ENCODE measurements around the gene CCDC169.

- no peak for TF ChIP-seq SMC3 (conservative IDR thresholded peaks at IDR 0.05; ENCODE audit: poor library complexity)
- no peak for TF ChIP-seq EZH2 (IDR thresholded peaks at IDR 0.05; ENCODE audit: borderline replicate concordance, insufficient read depth, low read length, poor library complexity, severe bottlenecking)
- no peak for TF ChIP-seq CTCF (IDR thresholded peaks at IDR 0.05; ENCODE audit: poor library complexity, severe bottlenecking)
- no peak for TF ChIP-seq MXI1 (conservative IDR thresholded peaks at IDR 0.05; ENCODE audit: poor library complexity, severe bottlenecking)
- TF ChIP-seq POLR2AphosphoS5 (IDR thresholded peaks at IDR 0.05) = no peak
- TF ChIP-seq TAF1 (IDR thresholded peaks at IDR 0.05; ENCODE audit: low read depth) = no peak
- no peak for TF ChIP-seq RAD21 (conservative IDR thresholded peaks at IDR 0.05)
- TF ChIP-seq EP300 (conservative IDR thresholded peaks at IDR 0.05; ENCODE audit: poor library complexity, severe bottlenecking) = no peak
These were observed 31.7 kb upstream of the CCDC169 start for GRCh38 chr13:36329361-36329760.

Measured in neural cell (in vitro differentiated cells).